Measurements from ENCODE around the gene OSTN.

DNA sequence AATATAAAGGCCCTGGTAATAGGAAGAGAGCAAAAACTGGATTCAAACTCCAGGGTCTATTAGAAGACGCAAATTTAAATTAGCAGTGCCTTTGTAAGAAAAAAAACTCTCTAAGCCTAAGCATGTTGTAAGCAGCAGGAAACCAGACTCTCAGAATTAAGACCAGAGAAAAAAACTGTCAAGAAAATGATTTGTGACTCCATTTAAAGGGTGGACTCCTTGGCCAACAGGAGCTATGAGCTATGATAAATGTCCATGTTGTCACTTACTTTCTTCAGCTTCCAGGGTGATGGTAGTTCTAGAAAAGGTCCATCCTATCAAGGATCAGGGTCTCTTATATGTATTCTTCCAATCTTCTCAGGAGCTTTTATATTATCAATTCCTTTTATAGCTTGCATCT lies 95.2 kb downstream of the OSTN start:
- TF ChIP-seq CTCF (IDR thresholded peaks at IDR 0.05) (no peak), POLR2AphosphoS5 (IDR thresholded peaks at IDR 0.05) (no peak), EP300 (IDR thresholded peaks at IDR 0.05) (no peak)

All from suprapubic skin (tissue), 4 donors.